Fibroblast of mammary gland (primary cell): ENCODE results near the gene DEGS1.

Experiments used
- DNase-seq: peaks from one replicate; pipeline ENCODE4 v3.0.0-alpha.2; 2010; ENCODE audit warnings: low read depth
- H3K4me3 ChIP-seq: 2 replicates; pipeline ENCODE4 v1.5.1; 2011; ENCODE audit warnings: low read depth, mild to moderate bottlenecking, low read length, moderate library complexity; ENCODE audit not compliant: control insufficient read depth
- TF ChIP-seq, protein P1 (sequence below): conservative IDR thresholded peaks from 2 replicates; pipeline ENCODE4 v1.5.1; 2011; ENCODE audit warnings: low read depth, low read length, inconsistent platforms; ENCODE audit not compliant: control insufficient read depth, insufficient read depth

Gene DEGS1

GRCh38 chr1:224169718-224170270 is 13.2 kb upstream of the DEGS1 start:
- TF ChIP-seq, protein P1, sequence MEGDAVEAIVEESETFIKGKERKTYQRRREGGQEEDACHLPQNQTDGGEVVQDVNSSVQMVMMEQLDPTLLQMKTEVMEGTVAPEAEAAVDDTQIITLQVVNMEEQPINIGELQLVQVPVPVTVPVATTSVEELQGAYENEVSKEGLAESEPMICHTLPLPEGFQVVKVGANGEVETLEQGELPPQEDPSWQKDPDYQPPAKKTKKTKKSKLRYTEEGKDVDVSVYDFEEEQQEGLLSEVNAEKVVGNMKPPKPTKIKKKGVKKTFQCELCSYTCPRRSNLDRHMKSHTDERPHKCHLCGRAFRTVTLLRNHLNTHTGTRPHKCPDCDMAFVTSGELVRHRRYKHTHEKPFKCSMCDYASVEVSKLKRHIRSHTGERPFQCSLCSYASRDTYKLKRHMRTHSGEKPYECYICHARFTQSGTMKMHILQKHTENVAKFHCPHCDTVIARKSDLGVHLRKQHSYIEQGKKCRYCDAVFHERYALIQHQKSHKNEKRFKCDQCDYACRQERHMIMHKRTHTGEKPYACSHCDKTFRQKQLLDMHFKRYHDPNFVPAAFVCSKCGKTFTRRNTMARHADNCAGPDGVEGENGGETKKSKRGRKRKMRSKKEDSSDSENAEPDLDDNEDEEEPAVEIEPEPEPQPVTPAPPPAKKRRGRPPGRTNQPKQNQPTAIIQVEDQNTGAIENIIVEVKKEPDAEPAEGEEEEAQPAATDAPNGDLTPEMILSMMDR, result no peak
- DNase-seq, result no peak
- H3K4me3 ChIP-seq, result no peak overlapping the region

GRCh38 chr1:224170343-224170742 is 12.7 kb upstream of the DEGS1 start:
- TF ChIP-seq, protein P1, result no peak
- DNase-seq, result no peak
- no peak overlapping the region for H3K4me3 ChIP-seq

- DNase-seq, result peak; percentile 24
- no peak overlapping the region for H3K4me3 ChIP-seq
- TF ChIP-seq, protein P1, result peak; percentile 36
These were observed 12.1 kb upstream of the DEGS1 start for GRCh38 chr1:224170748-224171478.

GRCh38 chr1:224172229-224172628 is 10.8 kb upstream of the DEGS1 start:
- TF ChIP-seq, protein P1, result no peak
- DNase-seq, result no peak
- no peak overlapping the region for H3K4me3 ChIP-seq

- no peak overlapping the region for H3K4me3 ChIP-seq
- DNase-seq, result no peak
- TF ChIP-seq, protein P1, result no peak
These were observed 9.5 kb upstream of the DEGS1 start for GRCh38 chr1:224173523-224173922.

DNA sequence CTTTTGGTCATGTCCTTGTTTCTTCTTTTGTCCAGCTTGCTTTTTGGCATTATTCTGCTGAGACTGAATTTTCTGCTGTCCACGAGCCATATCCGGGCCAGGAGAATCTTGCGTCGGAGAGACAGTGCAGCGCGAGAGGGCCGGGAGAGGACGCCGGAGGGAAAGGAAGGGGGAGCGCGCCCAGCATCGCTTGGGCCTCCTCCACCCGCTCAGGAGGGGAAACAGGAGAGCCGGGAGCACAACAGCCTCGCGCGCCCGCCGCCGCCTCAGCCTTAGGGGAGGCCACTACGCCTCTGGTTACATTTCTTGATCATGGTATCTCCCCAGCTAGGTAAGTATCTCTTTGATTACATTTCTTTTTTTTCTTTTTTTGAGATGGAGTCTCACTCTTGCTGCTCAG is 7.4 kb upstream of the DEGS1 start:
- TF ChIP-seq, protein P1, result no peak
- peak; percentile 23 for DNase-seq
- no peak overlapping the region for H3K4me3 ChIP-seq

DNA sequence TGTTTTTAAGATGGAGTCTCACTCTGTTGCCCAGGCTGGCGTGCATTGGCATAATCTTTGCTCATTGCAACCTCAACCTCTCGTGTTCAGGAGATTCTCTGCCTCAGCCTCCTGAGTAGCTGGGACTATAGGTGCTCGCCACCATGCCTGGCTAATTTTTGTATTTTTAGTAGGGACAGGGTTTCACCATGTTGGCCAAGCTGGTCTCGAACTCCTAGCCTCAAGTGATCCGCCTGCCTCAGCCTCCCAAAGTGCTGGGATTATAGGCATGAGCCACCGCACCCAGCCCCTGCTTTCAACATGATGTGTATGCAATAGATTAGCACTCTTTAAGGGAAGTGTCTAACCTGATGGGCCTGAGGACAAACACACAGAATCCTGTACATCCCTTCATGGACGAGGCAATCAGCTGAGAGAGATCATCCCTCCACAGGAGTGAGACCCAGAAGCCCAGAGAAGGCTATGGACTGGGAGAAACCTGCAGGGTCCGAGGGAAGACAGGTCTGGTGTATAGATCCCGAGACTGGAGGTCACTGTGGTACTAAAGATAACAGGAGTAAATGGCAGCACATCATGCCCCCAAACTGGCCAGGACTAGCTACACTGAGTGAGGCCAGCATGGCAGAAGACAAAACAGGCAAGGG is 5.6 kb upstream of the DEGS1 start:
- TF ChIP-seq, protein P1, result no peak

More for the DNA sequence above, 5.6 kb upstream of the DEGS1 start:
- DNase-seq, result no peak
- H3K4me3 ChIP-seq, result no peak overlapping the region
